HG02759 (cell line): ENCODE data around the gene CDK6.

Source experiments
- ATAC-seq: cut with Tn5 transposase; IDR thresholded peaks from one replicate; pipeline ENCODE4 v1.9.1; 2021; ENCODE audit warnings: mild to moderate bottlenecking, moderate library complexity; ENCODE audit not compliant: unreplicated experiment

The CDK6 gene

DNA sequence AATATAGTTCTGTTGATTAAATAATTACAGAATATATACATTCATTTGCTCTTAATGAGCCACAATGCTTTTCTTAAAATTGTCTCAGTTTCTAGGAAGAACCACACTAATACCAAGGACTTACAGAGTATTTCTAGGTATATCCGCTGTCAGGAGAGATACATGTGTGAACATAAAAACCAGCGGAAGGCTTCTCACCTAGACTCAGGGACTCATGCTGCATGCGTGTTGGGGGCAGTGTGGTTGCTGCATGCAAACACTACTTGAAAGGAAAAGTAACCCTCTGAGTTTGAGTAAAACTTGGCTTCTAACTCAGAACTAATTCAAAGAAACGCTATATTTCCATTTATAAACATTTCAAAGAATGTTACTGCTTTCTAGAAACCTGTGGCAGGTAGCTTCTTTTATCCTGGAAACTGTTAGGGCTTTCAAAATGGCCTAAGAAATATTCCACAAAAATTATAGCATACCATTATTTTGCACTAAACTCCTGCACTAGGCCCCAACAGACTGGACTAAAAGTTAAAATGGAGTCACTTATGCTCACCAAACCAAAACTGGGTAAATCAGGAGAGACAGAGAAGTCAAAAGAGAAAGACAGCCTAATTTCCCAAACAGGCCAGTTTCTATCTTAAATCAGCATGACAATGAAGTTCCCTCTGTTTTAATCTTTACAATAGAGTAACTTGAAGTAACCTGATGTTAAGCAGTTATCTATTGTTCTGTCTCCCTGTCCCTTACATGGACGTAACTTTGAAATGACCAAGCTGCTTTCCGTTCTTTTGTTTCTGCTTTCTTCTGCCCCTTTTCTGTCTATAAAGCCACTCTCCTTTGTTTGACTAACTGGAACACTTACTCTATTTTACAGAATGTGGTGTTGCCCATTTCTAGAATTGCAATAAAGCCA lies 151.0 kb downstream of the CDK6 start:
- ATAC-seq: no peak

DNA sequence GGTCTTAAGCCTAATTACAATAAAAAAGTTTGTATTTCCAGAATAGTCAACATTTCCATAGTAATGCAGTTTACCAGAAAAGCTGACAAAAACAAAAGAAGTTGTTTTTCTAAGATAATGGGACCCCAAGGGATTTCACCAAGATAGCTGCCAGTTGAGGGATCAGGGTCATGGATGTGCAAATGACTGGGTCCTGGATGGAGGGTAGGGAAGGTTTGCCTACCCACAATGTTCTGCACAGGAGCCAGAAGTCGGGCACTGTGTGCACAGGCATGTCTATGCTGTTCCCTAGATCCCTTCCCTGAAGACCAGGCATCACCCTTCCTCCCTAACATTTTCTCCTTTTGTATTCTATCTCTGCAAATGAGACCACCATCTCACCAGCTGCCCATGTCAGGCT lies 152.1 kb downstream of the CDK6 start:
- no peak for ATAC-seq

DNA sequence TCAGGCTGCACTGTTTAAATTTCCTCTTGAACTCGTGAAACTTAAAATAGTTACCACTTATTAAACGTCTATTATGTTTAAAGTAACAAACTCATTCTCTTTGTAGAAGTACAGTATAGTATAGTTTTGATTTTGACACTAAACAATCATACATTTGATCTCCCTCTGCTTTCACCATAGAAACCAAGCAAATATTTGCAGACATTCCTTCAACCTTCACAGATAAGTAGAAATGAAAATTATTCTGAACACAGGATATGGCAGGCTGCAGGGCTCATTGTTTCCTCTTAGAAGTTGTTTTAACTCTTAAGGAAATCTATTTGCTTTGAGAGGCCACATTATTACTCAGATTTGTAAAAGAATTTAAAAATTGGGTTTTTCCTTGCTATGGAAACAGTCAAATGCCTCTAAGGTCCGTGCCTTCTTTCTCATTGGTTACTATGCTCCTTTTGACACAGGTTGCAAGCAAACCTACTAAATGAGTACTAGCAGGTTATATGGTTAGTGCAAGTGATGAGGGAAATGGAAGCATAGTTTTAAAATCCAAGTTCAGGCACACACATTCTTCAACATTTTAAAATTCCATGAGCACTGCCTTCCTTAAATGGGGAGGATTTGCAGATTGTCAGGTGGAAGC lies 153.4 kb downstream of the CDK6 start:
- no peak for ATAC-seq

DNA sequence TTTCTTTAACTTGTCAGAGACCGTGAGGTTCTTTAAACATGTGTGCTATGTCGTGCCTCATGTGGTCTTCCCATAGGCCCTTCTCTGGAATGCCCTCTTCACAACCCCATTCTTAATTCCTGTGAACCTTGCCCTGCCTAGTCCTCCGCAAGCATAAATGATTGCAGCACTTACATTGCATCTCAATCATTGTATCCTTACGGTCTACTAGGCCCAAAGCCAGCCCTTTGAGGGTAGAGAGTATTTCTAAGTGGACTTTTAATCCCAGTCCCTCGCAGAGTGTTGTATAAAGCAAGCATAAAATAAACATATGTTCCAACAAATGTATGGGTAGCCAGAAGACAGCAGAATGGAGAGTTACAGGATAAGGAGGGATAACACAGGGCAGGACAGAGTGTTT lies 154.0 kb downstream of the CDK6 start:
- ATAC-seq: no peak

DNA sequence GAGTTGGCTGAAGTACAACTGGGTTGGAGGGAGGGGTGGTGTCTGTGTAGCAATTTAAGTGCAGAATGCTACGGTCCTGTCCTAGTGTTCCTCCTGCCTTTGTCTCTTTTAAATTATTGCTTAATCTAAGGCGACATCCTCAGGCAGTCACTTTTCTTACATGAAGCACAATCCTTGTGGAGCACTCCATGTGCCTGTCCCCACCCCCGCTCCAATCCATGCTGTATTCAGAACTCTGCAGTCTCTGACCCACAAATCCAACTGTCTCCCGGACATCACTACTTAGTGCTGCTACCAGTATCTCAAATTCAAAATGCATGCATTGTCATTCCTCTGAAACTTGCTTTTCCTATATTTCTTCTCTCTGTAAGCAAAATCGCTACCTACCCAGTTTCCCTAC lies 154.7 kb downstream of the CDK6 start:
- no peak for ATAC-seq

DNA sequence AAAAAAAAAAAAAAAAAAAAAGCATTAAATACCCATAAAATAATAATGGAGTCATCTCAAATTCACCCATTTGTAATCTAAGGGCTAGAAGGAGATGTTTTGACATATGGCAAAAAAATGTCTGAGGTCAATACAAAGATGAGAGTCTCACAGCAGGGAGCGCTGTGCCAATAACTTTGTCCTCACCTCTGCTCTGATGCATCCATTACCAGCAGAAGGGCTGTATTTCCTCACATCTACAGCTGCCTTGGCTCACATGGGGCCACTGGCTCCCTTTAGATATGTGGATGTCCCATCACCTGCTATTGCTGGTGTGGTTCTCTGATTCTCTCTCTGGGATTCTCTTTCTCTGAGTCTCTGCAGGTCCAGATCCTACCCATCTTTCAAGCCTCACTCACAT lies 155.9 kb downstream of the CDK6 start:
- no peak for ATAC-seq

DNA sequence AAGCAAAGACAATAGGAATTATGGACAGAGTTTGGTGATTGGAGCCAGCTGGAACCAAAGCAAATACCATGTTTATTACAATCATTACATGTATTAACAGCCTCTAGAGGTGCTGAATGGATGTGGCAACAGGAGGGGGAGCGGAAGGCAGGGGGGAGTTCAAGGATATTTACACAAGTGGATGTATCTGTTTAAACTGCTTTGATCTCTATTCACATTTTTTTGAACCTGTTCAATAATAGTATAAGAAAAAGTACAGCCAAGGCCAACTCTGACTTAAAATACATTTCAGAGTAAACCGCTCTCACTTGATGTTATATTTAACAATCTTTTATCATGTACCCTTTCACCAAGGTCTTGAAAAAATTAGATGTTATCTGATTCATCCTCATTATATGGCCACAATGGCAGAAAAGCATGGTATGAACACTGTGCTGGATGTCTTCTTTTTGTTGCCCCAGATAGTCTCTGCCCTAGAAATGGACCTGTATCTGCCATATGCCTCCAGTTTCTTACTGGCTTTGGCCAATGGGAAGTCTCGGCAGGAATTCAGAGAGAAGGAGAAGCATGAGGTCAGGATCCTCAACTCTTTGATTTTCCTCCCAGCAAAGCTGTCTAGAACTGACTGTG lies 158.0 kb downstream of the CDK6 start:
- no peak for ATAC-seq

DNA sequence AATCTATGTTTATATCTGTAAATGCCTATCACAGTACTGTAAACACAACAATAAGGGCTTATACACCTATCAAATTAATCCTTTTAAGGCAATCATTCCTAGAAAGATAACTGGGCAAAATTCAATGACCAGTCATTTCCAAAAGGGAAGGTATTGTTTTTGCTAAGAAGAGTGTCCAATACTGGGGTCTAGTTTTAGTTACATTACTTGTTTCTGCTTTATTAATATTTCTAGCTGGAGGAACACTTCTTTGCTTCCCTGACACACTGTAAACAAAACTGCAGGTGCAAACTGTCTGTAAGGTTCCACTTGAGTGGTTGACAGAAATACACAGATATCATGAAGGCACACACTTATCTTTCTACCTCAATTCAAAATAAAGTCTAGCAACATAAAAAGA lies 162.0 kb downstream of the CDK6 start:
- peak; percentile 79 for ATAC-seq

DNA sequence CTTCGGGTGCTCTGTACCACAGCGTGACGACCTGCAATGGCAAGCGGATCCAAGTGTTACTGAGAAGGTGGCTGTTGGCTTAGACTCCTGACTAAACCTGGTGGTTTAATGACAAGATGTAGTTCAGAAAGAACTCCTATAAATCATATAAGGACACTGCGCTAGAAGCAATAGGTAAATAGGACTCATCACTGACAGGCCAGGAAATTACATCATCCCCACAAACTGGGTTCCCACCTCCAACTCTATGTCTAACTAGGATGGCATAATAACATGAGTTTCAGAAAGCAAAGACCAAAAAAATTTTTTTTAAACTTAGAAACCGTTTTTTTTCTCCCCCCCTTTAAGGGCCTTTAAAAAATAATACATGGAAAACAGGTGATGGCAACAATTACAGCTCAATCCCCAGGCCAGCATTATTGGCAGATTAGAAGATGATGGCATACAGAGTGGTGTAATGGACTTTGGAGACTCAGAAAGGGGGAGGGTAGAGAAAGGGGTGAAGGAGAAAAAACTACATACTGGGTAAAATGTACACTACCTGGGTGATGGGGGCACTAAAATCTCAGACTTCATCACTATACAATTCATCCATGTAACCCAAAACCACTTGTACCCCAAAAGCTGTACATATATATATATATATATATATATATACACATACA lies 164.7 kb downstream of the CDK6 start:
- ATAC-seq: no peak

DNA sequence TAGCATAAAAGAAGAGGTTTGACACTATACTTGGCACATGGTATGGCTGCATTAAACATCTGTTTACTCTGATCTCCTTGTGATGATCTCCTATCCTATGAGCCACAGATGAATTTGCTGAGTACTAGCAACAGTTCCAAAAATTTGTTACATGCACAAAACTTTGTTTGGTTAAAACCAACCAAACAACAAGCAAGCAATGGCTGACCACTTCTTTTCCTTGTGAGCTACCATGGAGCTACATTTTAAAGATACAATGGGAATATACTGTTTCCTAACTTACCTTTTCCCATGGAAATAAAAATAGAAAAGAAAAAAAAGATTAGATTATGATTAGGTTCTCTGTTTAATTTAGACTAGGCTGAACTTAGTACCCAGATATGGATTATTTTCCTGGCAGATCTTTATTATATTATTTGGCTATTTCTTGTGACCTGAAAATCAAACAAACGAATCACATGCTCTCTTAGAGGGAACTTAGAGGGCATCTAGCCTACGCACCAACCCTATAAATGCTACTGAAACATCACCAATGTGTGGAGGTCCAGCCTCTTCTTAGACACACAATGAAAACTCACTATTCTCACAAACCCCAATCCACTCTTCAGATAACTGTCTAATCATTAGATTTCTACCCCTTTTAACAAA lies 166.0 kb downstream of the CDK6 start:
- no peak for ATAC-seq

DNA sequence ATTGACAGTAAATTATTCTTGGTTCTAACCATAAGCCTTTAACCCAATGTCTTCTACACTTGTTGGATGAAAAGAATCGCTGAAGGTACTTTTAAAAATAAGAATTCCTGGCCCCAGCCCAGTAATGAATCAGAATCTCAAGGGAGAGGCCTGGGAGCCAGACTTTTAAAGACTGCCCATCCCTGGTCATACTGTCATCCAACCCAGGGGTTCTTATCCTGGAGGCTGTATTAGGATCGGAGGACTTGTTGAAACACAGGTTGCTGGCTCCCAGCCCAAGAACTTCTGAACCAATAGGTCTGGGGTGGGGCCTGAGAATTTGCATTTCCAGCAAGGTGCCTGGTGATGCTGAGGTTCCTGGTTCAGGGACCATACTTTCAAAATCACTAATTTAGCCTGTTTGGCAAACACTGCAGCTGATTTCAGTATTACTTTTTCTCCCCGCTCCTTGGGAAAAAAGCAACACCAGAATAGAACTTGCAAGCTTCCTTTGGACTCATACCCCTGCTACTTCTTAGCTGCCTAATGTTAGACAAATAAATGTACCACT lies 166.7 kb downstream of the CDK6 start:
- no peak for ATAC-seq

DNA sequence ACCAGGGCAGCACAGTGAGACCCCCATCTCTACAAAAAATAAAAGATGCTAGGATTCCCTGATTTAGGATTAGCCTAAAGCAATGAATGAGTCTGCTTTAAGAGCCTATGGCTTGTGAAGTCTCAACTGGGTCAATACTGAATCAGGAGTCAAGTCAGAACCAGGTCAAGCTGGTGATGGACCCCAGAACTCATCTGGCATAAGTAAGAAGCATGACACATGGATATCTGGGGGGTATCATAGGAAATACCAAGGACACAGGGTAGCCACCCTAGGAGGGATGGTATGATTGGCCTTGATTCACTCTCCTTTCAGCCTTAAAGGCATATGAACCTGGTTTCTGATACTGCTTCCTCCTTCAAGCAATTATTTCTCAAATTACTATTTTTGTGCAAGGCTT lies 167.8 kb downstream of the CDK6 start:
- ATAC-seq: no peak

DNA sequence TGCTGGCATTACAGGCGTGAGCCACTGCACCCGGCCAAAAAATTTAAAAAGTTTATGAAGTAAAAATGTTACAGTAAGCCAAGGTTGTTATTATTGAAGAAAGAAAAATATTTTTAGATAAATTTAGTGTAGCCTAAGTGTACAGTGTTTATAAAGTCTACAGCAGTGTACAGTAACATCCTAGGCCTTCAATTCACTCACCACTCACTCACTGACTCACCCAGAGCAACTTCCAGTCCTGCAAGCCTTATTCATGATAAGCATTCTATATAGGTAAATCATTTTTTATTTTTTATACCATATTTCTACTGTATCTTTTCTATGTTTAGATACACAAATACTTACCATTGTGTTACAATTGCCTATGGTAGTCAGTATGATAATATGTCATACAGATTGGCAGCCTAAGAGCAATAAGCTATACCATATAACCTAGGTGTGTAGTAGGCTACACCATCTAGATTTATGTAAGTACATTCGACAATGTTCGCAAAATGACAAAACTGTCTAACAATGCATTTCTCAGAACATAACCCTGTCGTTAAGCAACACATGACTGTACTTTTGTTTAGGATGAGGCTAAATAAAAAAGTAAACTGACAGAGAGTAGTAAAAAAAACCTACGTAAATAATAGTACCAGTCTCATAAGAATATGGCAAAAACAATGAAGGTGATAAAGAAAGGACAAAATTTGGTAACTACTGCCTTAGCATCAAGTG lies 168.4 kb downstream of the CDK6 start:
- ATAC-seq: no peak

DNA sequence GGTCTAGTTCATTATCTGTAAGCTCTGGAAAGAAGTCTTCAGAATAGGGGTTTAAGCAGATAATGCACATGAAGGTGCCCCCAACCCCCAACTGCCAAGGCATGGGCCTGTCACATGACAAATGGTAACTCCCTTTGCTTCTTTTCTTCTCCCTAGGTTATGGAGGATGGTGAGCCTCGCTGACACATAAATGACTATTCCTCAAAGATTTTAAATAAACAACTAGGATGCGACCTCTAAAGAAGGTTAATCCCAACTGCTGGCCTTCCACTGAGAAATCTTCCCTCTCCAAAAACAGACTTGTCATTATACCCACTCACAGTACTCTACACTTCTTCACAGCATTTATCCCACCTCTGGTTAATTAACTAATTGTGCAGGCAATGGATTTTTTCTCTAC lies 170.4 kb downstream of the CDK6 start:
- no peak for ATAC-seq

DNA sequence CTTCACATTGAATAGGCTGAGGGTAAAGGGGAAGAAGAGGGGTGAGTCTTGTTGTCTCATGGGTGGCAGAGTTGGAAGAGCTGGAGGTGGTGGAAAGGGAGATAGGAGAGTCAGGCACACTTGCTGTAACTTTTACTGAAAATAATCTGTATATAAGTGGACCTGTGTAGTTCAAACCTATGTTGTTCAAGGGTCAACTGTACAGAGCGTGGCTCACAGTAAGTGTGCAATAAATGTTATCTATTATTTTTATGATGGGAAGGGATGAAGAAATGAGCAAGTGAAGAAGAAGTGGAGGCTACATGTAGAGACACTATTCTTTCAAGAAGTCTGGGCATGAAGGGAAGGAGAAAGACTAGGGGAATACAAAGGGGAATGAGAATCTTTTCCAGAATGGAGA lies 174.7 kb downstream of the CDK6 start:
- no peak for ATAC-seq

DNA sequence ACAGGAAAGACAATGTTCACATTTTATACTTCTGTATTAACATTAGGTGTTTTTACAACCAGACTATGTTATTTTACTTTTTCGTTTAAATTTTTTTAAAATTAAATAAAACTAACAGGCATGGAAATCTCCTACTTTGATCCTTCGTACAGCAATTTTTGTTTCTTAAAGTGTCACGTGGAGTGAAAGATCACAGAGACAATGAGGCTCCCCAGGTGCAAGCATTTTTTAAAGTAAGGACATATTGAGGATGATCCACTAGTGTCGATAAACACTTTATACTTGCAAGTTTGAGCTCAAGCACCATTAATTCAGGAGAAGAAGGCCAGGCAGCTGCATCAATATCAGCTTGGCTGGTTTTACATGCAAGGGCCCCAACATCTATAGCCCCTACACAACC lies 177.7 kb downstream of the CDK6 start:
- no peak for ATAC-seq

DNA sequence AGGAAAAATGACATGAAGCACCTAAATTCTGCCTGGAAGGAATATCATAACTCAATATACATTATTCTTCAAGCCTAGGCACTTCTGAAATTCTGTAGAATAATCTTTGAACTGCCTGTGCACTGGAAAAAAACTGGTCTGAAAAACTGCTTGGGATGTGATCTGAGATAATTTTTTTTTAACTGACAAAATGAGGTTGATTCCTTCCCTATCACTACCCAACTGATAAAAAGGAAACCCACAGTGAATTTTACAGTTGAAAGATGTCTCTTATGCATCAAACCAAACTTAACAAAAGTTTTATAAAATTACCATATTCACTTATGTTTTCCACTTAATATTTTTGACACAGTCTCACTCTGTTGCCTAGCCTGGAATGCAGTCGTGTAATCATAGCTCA lies 179.0 kb downstream of the CDK6 start:
- no peak for ATAC-seq

DNA sequence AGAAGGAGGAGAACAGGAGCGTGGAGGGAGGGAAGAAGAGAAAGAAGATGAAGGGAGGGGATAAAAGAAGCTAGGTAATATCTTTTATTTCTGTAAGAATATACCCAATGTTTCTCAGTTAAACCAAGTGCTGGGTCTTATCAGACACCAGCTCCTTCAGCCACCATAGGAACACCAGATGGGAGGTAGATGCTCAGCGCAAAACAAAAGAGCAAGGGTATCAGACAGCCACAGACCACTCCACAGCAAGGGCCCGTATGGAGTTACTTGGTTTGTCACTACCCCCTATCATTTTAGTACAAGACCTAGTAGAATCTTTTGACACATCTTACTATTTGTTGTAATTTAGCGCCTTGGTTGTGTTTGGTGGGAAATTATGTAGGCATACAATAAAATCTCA lies 180.3 kb downstream of the CDK6 start:
- ATAC-seq: no peak

DNA sequence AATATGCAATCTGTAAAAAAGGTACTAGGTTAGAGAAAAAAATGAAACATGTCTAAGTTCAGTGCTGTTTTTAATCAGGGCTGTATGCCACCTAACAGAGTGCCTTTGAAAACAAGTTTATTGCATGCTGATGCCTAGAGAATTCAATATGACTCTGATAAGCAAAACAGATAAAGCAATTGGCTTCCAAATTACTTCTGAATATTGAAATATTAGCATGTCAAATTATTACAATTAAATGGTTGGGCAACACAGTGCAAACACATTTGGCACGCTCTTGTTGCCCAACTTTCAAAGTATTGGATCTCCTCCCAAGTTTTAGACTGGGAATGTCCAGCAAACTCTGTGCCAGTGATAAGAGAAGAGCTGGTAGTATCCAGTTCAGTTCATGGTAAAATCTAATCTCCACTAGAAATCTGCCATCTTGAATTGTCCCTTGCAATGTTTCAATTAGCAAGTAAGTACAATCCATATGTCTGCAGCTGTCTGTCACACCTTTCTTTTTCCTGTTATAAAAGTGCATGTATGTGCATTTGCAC lies 181.0 kb downstream of the CDK6 start:
- no peak for ATAC-seq

DNA sequence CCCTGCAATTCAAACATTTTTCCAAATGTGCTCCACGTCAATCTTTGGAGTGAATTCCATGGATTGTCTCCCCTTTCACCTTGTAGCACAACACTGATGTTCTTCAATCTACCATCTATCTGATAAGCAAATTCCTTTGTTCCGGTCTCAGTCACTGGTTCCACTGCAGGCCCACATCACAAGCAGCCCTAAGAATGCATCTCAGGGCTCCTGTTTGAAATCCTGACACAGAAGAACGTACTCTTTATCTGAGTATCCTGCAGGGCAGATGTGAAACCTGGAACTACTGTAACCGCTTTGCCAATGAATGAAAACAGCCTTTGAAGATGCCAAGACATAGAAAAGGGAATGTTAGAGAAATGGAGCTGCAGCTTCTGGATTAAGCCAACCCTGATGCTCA lies 183.2 kb downstream of the CDK6 start:
- ATAC-seq: no peak
